ENCODE measurements around the gene BLID.

Gene BLID

DNA sequence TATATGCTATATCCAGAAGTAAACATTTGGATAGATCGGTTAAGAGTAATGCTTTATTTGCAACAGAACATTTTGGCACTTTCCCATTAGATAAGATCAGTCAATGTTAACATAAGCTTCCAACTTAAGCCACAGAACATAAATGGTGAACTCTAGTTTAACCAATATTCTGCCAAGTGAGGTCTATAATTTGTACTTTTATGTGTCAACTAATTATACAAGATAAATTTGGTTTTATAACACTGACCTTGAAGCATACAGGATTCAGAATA is 23.5 kb upstream of the BLID start:
- no peak for DNase-seq (ENCODE audit: low read depth)

DNA sequence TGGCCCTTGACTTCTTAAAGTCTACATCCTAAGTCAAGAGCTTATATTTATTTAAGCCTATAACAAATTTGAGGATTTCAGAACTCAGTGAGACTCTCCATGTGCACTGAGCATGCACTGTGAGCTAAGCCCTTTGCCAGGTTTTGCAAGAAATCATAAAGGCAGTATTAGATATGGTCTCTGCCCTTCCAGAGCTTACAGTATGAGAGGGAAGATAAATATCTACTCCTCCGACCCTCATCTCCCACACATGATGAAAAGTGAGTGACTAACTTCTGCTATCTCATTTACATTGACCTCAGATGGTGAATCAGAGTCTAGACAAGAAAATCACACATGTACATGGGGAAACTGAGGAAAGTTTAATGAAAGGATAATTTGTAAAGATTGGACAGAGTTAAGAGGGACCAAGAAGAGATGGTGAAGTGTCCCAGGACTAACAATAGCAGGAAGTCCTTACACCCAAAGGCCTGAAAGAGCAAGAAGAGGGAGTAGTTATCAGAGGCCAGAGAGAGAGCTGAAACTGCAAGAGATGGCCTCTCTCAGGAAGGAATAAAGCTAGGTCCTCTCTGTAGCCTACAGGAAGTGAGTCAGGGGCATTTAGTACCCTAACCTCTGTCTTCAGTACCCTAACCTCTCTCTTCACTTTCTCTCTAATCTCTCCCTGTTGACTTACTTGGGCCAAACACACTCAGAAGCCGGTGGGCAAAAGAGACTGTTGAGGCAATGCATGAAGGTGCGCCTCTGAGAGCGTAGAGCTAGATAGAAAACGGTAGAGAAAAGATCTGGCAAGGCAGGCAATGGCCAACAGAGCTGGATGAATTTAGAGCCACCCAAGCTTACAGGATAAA is 23.0 kb upstream of the BLID start:
- no peak for DNase-seq (ENCODE audit: low read depth)

DNA sequence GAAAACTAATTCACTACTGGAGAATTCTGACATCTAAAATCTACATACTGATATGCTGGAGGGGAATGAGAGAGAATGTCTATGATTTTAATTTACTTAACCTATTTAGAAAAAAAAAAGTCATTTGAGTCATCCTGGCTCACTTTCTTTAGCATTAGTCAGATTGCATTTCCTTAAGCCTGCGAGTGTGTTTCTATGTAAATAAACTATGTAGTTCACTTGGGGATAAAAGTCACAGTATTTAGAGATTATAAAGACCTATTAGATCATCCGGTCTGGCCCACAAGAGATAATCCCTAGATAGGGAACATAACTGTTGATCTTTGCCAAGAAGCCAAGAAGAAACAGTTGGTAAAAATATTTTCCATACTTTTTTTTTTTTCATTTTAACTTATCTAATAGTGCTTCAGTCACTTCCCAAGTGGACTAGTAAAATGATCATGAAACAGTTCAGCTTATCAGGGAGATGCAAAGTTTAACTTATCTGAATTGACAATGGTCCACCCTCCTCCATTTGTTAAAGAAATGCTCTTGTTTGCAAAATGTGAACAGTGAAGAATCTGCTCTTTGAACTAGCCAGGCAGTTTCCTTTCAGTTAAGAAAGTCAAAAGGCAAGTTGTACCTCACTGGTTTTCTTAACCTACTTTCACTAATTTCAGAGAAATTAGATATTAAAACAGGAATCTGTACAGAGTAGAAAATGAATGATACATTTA is 21.2 kb upstream of the BLID start:
- DNase-seq (ENCODE audit: low read depth) = no peak

DNA sequence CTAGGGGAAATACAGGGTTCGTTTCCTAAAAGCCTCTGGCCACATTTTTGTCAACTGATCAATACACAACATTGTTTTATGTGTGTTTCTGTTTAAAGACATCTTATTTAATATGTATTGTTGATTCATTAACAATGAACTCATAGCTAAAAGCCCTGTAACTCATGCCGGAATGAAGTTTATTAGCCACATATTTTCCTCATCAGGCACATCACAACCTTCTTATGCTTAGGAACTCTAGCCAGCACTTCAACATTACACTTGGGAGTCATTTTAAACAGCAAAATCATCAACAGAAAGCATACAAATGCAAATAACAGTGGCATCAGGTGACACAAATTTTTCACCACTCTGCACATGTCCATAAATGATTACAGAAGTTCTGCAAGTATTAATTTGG is 15.1 kb upstream of the BLID start:
- DNase-seq (ENCODE audit: low read depth) = no peak

DNA sequence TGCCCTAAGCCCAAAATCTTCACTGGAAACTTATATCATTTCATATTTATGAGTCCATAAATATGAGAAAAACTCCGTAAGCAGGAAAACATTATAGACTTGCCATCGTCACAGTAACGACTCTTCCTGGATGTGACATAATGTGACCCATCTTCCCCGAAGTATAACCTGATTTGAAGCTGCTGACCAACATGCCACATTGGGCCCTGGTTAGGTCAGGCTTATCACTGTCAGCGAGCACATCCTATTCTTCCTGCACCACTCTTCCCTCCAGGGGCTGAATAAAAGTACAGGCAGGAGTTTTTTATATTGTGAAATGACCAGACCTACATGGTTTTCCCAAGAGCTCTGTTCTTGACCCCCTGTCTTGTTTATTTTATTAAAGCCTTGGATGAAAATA is 12.1 kb upstream of the BLID start:
- no peak for DNase-seq (ENCODE audit: low read depth)

DNA sequence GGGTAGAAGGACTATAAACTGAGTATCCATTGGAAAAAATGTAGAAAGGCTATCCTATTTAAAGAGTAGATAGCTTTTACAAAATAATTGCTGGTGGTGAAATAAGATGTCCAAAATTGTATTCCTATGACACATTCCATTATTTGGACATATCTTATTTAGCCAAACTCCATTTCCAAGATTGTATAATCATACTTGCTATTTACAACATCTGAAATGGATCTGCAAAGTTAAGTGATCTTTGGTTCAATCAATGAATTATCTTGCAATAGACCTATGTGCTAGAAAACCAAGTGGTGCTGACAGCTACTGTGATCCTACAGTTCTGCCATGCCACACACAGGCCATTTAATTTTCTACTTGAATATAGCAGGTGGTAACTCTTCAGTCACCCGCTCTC is 11.0 kb upstream of the BLID start:
- no peak for DNase-seq (ENCODE audit: low read depth)

DNA sequence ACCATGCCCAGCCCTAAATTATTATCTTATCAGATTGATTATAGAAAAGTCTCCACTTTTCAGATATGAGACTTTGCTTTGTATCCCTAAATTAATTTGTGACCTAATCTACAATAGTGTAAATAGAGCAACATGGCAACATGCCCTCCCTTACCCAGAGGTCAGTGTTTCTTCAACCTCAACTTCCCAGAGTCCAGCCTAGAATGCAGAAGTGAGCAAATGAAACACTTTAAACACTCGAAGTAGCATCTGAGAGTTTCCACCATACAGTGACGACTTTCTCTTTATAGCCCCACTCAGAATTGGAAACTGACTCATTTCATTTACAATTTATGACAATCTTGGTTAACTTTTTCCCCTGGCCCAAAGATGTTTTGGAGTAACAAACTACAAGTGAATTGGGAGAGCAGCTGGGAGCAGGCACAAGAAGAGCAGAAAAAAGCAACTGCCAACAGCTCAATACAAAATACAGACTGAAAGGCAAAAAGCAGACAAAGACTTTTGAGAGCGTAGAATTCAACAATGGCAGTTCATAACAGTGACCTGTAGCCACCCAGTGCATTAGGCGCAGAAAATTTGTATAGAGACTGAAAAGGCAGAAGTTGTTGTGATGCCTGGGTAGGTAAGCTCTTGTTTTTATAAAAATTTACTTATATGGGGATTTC is 10.1 kb upstream of the BLID start:
- no peak for DNase-seq (ENCODE audit: low read depth)

DNA sequence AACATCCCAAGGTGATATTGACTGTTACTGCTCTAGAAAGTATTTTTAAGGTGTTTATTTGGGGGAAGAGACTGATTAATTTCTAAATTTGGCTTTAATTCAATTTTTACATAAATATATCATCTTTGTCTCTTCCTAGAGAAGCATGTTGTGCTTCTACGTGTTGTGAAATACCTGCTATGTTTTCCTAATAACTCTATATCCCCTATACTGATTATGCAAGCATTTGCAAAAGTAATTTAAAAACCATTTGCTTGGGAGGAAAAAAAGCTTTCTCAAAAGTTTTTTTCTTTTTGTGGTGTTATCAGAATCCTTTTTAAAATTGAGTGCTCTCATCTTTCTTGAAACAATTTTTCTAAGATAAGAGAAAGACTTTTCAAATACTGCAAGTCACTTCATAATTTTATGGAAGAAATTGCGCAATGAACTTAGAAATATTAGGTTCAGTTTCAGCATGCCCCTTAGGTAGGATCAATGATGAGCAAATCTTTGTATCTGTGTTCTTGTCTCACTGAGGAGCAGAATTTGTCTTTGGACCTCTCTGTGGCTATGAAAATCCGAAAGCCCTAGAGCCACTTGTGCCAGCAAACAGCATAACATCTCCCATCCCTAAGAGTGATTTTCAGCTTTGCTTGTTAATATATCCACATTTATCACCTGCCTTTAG is 7.4 kb upstream of the BLID start:
- DNase-seq (ENCODE audit: low read depth) = no peak

DNA sequence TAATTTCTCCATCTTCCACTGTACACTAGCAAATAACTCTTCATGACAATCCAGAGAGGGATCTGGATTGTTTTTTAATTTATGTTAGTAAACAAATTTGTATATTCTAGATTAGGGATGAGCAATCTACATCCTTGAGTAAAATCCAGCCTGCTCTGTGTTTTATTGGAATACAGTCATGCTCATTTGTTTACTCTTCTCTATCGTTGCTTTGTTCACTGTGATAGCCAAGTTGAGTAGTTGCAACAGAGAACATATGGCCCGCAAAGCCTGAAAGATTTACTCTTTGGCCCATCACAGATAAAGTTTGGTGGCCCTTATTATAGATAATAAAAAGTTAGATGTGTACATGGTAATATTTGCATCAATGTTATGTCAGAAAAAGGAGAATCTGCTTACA is 6.2 kb upstream of the BLID start:
- no peak for DNase-seq (ENCODE audit: low read depth)

DNA sequence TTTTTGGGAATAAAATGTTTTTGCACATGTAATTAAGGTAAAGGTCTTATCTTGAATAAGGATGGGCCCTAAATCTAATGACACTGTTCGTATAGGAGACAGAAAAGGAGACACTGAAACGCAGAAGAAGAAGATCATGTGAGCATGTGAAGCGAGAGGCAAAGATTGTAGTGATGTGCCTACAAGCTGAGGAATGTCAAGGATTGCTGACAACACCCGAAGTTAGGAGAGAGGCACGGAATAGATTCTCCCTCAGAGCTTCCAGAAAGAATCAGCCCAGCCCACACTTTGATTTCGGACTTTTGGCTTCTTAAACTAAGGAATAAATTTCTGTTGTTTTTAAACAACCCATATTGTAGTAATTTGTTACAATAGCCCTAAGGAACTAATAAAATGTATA is 4.1 kb upstream of the BLID start:
- DNase-seq (ENCODE audit: low read depth) = no peak

DNA sequence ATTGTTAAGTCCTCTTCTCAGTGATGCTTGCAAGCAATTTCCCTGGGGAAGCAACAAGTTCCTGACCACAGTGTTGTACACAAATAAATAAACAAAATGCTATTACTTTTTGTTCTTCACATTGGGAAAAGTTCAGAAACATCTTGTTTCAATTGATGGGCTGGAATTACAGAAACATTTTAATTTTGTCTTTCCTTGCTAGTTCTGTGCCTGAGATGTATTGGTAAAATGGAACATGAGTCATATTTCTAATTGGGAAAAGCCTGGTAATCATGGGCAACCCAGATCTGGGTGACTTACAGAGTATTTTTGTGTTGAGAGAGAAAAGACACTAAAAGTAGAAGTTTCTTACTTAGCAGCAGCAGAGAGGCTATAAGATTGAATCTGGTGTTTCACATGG is 576 bp upstream of the BLID start:
- no peak for DNase-seq (ENCODE audit: low read depth)

DNA sequence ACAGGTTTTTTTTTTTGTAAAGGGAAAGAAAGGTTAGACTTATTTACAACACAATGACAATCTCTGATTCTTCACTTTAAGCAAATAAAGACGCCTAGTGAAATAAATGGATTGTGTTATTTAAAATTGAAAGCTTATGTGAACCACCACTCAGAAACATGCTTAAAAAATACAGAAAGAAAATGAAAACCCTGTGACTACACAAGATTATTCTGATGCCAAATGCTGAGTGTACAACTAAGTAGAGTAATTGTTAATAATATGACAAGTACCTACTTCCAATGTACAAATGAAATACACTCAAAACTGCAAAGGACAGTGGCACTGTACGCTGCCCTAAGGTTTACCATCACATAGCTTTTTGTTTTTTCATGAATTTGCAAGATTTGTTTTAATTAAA is 1.0 kb downstream of the BLID start:
- no peak for DNase-seq (ENCODE audit: low read depth)

DNA sequence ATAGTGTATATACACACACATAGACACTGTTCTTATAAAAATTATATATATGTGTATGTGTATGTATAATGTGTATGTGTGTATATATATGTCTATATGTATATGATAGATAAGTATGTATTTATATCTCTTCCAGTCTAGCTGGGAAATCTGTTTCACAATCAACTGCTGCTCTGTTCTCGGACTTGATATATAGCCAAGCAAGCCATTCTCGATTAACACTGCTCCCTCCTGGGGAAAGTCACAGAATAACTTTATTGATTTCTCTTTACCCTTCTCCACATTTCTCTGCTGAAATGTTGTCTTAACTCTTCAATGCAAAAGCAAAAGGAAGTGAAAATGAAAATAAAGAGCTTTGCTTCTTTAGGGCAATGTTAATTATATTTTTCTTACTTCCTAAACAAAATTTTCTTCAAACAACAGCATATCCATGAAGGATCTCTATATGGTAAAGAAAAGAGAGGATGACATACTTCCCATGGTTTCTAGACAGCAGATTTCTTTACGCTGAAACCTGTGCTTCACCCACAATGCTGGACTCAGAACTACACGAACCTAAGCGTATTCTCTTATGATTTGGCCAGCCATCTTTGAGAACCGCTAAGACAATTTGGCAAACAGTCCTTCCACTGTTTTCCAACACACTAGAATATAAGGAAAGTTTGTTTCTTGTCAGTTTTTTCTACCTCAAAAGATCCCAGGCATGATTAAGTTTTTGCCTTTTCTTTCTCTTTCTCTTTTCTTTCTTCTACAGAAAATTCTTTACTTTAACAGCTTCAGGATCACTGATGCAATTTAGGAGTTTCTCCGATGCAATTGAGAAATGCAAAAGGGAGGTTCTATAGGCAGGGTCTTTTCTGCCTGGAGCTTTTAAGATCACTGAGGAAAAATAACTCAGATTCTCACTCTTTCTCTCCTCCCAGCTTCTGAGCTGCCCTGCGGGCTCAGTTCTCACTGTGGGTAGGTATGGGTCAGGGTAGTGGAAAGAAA is 1.9 kb downstream of the BLID start:
- DNase-seq (ENCODE audit: low read depth) = no peak

DNA sequence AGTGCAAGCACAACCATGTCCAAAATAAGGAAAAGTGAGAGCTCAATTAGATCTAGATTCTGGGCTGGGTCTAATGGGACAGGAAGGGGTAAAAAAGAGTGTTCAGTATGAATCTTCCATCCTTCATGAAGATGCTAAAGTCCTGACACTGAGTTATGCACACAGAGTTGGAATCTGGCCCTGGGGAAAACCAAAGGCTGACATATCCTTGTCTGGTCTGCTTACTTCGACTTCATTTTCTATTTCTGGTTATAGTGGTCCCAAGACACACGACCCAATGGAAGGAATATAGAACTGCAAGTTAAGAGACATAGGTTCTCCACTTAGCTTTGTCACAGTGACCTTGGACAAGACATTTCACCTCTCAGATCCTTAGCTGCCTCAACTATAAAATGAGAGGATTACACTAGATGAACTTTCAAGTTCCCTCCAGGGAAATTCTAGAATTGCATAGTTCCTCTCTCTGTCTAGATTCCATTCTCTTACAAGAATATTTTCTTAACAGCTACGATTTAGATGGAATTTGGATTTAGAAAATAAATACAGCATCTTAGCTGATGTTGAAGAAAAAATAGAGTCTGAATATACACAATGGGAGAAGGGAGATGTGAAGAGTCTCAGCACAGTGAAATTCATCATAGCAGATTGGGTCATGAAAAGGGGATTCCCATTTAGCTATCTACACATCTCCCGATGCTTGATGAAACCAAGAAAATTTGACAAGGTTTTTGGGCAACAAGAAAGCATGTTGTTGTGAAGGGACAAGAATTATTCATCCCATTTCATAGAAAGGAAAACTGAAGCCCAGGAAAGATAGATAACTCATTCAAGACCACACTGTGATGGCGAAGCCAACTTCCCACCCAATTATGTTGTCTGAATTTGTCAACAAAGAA is 3.3 kb downstream of the BLID start:
- DNase-seq (ENCODE audit: low read depth) = no peak

DNA sequence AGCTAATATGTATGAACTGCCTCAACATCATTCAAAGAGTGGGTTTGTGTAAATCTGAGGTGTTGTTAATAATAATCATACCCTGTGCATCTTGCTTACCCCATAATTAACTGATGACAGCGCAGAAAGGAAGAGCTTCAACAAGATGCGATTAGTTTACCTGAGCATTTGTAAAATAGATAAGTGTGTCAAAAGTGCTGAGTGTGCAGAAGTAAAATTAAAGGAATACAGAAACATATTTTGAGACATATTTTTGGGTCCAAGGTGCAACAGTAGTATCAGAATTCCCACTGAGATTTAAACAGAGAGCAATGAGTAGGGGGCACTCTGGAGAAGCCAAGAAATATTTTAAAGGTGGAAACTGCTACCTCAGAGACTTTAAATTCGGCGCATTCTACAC is 6.1 kb downstream of the BLID start:
- DNase-seq (ENCODE audit: low read depth) = no peak

DNA sequence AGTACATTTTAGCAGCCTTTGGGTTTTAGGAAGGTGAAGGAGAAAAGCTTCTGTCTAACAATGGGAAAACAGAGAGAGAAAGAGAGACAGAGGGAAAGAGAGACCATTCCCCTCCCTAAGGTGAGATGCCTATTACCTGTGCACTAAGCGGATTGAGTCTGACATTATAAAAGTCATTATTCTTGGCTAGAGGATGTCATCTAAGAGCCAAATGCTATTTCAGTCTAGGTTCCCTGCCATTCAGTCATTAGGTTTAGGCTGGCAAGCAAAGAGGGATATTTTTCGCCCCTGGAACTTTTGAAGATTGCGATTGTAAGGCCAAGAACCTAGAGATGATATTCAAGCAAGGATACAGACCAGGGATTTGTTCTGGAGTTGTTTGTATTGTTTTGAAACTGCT is 7.2 kb downstream of the BLID start:
- DNase-seq (ENCODE audit: low read depth) = no peak

DNA sequence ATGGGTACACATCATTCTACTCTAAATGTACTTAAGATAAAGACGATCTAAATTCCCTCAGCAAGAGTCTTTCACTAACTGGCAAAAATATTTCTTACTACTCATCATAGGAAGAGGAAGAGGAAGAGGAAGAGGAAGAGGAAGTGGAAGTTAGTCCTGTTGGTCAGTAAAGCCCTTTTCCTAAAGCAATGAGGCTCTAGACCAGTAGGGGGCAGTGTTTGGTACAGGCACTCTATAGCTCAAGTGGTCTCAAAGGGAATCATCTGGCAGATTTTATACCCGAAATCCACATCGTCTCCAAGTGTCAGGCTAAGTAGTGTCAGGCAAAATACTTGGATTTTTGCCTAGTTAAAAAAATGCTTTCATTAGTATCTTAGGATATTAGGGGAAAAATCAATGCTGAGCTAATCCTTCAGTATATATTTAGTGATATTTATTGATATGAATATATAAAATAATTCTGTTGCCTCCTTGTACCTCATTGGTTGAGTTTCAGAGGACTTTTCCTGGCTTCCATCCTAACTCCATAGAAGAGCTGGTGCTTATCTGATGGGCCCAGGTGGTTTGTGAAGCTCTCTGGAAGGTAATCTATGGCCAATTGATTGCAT is 7.7 kb downstream of the BLID start:
- DNase-seq (ENCODE audit: low read depth) = no peak

DNA sequence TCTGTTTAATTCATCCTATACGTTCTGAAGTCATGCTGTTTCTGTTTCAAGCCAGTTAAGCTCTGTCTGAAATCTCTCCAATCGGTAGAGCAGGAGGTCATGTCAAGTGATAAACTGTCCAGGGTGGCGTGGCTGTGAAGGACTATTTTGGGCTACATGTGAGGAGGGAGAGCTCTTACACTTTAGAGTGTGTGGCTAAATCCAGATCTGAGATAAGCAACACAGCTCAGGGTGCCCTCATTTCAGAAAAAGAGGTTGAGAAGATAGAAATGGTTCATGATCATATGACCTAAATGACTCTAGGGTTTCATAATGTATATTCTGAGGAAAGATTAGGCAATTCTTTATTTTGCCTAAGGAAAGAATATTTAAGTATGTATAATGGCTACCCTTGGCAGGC is 8.4 kb downstream of the BLID start:
- no peak for DNase-seq (ENCODE audit: low read depth)

DNA sequence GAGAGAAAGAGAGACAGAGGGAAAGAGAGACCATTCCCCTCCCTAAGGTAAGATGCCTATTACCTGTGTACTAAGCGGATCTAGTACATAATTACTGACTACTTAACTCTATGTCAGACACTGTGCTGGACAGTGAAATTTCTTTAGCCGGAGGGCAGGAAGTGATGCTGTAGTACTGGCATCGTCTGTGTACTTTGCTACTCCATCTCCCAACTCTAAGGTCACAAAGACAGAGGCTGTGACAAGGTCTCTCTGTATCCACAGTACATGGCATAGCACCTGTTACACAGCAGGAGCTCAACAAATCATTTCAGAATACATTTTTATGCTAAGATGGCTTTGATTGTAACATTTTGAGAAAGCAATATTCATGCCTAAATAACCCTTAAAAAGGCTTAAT is 9.0 kb downstream of the BLID start:
- no peak for DNase-seq (ENCODE audit: low read depth)

DNA sequence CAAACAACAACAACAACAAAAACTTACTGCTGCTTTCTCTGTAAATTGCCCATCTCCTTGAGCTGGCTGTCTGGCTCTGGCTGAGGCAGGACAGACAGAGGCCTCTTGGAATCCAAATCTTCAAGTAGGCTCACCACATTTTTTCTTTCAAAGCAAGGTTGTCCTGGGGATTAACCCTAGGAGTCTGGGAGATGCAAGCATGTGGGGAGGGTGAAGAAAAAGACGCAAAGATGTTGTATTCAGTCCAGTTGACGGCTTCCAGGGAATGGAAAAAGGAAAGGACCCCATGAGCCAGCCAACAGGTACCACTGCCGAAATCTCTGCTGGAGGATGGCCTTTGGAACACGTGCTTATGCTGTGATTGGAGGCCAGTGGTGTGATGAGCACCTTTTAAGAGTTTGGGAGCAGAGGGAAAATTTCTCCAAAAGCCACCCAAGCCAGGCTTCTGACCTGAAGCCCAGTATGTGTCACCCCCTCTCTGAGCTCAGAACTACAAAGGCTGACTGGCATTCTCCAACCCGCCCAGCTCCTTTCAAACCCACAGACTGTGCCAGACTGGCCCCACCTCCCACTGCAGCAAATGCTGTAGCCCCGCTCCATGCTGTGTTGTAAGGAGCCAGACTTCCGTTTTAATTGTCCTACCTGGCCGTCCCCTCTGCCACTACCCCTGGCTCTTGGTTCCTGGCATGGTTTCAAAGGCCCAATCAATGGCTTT is 10.8 kb downstream of the BLID start:
- DNase-seq (ENCODE audit: low read depth) = no peak
